IPS-NIHi11 (cell line): ENCODE results near the gene RNF8.
"Not testable (repeated sequence)": the region's sequence is repeated elsewhere in the genome, so short reads cannot be mapped to it uniquely, and the experiment has no call there.

Source experiments
- DNase-seq: peaks from one replicate; pipeline ENCODE4 v3.0.0; 2012; ENCODE audit warnings: mixed read lengths, low spot score

Gene RNF8

GRCh38 chr6:37321516-37322415 lies 32.0 kb upstream of the RNF8 start:
- DNase-seq = no peak

- no peak for DNase-seq
These were observed 30.2 kb upstream of the RNF8 start for GRCh38 chr6:37323580-37323979.

GRCh38 chr6:37324131-37325033 lies 29.4 kb upstream of the RNF8 start:
- no peak for DNase-seq

DNA sequence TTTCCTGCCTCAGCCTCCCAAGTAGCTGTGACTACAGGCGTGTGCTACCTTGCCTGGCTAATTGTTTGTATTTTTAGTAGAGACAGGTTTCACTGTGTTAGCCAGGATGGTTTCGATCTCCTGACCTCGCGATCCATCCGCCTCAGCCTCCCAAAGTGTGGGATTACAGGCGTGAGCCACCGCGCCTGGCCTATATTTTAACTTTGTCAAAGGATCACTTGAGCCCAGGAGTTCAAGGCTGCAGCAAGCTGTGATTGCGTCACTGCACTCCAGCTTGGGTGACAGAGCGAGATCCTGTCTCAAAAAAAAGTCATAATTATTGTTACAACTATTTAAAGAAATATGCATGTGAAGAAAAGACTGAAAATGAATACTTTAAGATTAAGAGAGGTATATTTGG lies 23.4 kb upstream of the RNF8 start:
- not testable (repeated sequence) for DNase-seq

GRCh38 chr6:37331047-37331446 lies 22.7 kb upstream of the RNF8 start:
- no peak for DNase-seq

GRCh38 chr6:37332894-37333293 lies 20.9 kb upstream of the RNF8 start:
- no peak for DNase-seq

DNA sequence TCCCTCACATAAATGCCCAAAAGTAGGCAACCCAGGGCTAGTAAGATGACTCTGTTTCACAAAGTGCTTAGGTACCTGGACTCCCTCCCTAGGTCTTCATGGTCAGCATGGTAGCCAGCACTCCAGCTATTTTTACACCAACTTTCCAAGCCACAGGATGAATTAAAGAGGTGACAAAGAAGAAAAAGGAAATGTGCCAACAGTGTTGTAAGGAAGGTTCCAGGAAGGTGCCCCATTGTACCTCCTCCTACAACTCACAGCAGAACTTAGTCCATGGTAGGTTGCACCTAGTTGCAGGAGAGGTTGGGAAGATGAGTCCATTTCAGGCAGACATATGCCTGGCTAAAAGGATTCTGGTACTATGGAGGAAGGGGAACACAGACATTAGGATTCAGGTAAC lies 19.7 kb upstream of the RNF8 start:
- no peak for DNase-seq

- DNase-seq = not testable (repeated sequence)
These were observed 15.5 kb upstream of the RNF8 start for GRCh38 chr6:37338317-37338716.

DNA sequence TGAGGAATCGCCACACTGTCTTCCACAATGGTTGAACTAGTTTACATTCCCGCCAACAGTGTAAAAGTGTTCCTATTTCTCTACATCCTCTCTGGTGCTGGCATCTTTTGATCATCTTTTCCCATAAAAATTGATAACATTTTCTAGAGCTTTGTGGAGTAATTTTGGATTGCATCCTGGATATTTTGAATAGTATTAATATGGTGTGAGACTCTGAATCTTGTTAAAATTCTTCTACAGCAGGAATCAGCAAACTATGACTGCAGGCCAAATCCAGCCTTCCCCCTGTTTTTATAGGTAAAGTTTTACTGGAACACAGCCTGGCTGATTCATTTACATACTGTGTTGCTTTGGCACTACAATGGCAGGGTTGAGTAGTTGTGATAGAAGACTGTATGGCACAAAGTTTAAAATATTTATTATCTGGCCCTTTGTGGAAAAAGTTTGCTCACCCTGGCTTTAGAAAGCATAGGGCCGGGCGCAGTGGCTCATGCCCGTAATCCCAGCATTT lies 15.0 kb upstream of the RNF8 start:
- DNase-seq = no peak

GRCh38 chr6:37339741-37340638 lies 13.8 kb upstream of the RNF8 start:
- no peak for DNase-seq

- no peak for DNase-seq
These were observed 13.2 kb upstream of the RNF8 start for GRCh38 chr6:37340639-37340943.

DNA sequence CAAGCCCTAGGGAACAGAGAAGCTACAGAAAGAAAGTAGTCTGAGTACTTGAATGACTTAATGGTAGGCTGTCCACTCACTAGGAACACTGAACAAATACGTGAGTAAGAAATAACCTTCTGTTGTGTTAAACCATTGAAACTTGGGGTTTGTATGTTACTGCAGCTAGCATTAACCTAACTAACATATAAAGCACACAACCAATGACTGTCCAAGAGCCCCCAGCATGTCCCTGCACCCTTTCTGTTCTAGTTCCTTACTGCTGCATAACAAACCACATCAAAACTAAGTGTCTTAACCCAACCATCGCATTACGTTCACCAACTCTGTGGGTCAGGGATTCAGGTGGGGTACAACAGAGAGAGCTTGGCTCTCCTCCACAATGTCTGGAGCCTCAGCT lies 10.5 kb upstream of the RNF8 start:
- DNase-seq = no peak

- no peak for DNase-seq
These were observed 9.5 kb upstream of the RNF8 start for GRCh38 chr6:37344308-37344707.

- not testable (repeated sequence) for DNase-seq
These were observed 8.0 kb upstream of the RNF8 start for GRCh38 chr6:37345804-37346203.

DNA sequence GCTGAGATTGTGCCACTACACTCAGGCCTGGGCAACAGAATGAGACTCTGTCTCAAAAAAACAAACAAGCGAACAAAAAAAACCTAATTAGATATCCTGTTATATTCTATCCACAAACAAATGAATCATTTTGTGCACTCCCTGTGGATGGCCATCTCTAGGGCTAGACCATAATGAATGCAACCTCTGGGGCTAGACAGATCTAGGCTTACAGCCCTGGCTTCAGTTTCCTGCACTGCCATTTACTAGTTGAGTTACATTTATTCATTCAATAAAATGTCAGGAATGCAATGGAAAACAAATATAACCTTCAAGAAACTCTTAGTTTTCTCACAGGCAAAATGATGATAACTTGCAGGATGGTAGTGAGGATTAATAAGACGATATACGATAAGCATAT lies 6.6 kb upstream of the RNF8 start:
- no peak for DNase-seq

- DNase-seq = no peak
These were observed 6.1 kb upstream of the RNF8 start for GRCh38 chr6:37347670-37348111.

- no peak for DNase-seq
These were observed 2.8 kb upstream of the RNF8 start for GRCh38 chr6:37351027-37351426.

- no peak for DNase-seq
These were observed 1.4 kb upstream of the RNF8 start for GRCh38 chr6:37352384-37352783.

DNA sequence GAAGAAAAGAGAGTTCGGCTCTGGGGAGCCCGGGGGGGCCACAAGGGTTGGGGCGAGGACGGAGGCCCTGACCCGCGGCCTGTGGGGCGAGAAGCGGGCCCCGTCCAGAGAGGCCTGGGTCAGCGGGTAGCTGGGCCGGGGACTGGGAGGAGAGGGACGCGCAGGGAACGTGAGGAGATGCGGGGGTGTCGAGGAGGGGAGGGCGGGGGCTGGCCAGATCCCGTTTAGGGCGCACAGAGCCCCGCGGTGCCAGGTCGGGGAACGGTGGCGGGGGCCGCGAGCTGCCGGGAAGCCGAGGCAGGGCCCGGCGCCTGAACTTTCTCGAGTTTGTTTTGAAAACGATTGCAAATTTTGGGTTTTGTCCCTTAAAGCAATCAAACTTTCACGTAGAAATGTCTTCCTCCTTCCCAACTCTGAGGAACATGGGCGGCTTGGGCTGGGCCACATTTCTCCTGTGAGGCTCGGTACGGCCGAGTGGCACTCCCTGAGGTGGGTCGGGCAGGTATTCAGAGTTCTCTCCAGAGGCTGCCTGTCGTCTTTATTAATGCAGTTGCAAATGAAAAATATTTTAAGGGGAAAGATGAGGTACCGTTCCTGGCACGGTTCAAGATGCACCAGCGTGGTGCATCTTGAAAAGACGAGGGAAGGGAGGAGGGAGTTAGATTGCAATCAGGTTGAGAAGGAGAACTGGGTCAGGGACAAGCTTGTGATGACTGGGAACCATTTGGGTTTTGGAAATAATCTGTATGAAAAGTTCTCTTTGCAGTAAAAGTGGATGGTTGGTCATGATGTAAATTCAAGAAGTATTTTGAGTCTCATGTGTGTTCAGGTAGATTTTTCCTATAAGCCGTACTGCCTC lies 972 bp downstream of the RNF8 start:
- peak; percentile 69 for DNase-seq

- DNase-seq = no peak
These were observed 3.5 kb downstream of the RNF8 start for GRCh38 chr6:37357288-37357687.

- no peak for DNase-seq
These were observed 4.1 kb downstream of the RNF8 start for GRCh38 chr6:37357860-37358259.
